NCI-H2171 (cell line): ENCODE measurements around the gene MOV10L1.
A peak's percentile ranks its signal among the peaks of the same experiment; 100 is the strongest.
"Not testable (repeated sequence)": the region's sequence is repeated elsewhere in the genome, so short reads cannot be mapped to it uniquely, and the experiment has no call there.

Experiments
- DNase-seq: peaks from one replicate; lab custom pipeline; 2025; lab: John Stamatoyannopoulos, UW

MOV10L1 gene

GRCh38 chr22:50190182-50190940 is 100.6 kb downstream of the MOV10L1 start:
- DNase-seq, result peak; percentile 46

- DNase-seq, result no peak
Observed at GRCh38 chr22:50190941-50191741, 101.3 kb downstream of the MOV10L1 start.

- DNase-seq, result no peak
Observed at GRCh38 chr22:50192436-50193204, 102.8 kb downstream of the MOV10L1 start.

- no peak for DNase-seq
Observed at GRCh38 chr22:50193621-50194020, 103.8 kb downstream of the MOV10L1 start.

- no peak for DNase-seq
Observed at GRCh38 chr22:50194037-50194805, 104.4 kb downstream of the MOV10L1 start.

- no peak for DNase-seq
Observed at GRCh38 chr22:50196256-50196655, 106.5 kb downstream of the MOV10L1 start.

- no peak for DNase-seq
Observed at GRCh38 chr22:50197000-50197800, 107.4 kb downstream of the MOV10L1 start.

GRCh38 chr22:50197856-50198623 is 108.2 kb downstream of the MOV10L1 start:
- no peak for DNase-seq

GRCh38 chr22:50198624-50199017 is 108.8 kb downstream of the MOV10L1 start:
- DNase-seq, result no peak

GRCh38 chr22:50199251-50199721 is 109.5 kb downstream of the MOV10L1 start:
- DNase-seq, result no peak

- DNase-seq, result no peak
Observed at GRCh38 chr22:50199829-50200460, 110.1 kb downstream of the MOV10L1 start.

GRCh38 chr22:50200461-50201190 is 110.8 kb downstream of the MOV10L1 start, which contains the start of gene SELENOO:
Gene SELENOO, plus strand, starts transcription at chr22:50201011. Its CDS starts 26 bp downstream, at chr22:50201037.
- DNase-seq, result peak; percentile 95

- DNase-seq, result no peak
Observed at GRCh38 chr22:50201191-50202129, 111.7 kb downstream of the MOV10L1 start.

- no peak for DNase-seq
Observed at GRCh38 chr22:50202130-50202666, 112.4 kb downstream of the MOV10L1 start.

- no peak for DNase-seq
Observed at GRCh38 chr22:50203288-50203687, 113.5 kb downstream of the MOV10L1 start.

GRCh38 chr22:50204571-50204970 is 114.8 kb downstream of the MOV10L1 start:
- no peak for DNase-seq

GRCh38 chr22:50204998-50205397 is 115.2 kb downstream of the MOV10L1 start:
- DNase-seq, result not testable (repeated sequence)
